ENCODE data around the gene BCAS4.

Gene BCAS4

GRCh38 chr20:50814438-50815161 lies 19.7 kb downstream of the BCAS4 start:
- H3K4me3 Mint-ChIP-seq: peak overlapping the region; percentile 77
- DNase-seq (ENCODE audit: low spot score in 2 of 2) (no peak), ATAC-seq (ENCODE audit: low read depth) (no peak)
- peaks cover 22% of the 10 kb centered on the region for H3K36me3 Mint-ChIP-seq
- no peaks in the 10 kb centered on the region for H3K27me3 Mint-ChIP-seq
- peaks cover 59% of the 10 kb centered on the region for H3K4me1 Mint-ChIP-seq
- H3K9me3 Mint-ChIP-seq: peaks cover 6% of the 10 kb centered on the region
- H3K27ac Mint-ChIP-seq: peak overlapping the region; percentile 92

DNA sequence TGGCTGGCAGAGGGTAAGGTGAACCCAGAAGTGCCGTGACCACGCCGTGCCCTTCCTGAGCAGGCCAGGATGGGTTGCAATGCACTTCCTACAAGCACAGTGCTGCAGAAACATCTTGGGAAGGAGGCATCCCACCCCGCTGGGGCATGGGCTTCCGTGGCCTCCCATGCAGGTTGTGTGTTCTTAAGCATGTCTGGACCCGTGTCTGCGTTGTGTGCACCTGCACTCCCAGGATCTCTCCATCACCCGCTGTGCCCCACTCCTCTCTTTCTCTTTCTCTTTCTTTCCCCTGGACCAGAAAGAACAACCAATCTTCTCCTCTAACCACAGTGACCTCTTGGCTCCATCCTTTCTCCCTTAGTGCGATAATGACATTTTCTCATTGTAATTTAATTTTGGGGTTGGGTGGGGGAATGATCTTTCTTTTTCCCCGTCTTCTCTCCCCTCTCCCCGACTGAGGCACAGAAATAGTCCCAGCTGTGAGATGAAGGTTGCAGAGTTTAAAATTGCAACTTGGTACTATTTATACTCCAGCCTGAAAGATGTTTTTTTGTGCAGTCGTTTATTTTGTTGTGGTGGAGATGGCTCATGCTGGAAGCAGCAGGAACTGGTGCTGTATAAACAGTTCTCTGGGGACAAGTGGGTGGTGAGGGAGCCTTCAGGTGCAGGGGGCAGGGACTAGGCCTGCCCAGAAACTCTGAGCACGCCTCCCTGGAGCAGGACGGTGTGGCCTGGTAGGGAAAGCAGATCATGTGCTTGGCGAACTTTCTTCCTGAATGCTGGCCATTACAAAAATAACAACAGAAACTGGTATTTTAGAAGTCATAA lies 20.5 kb downstream of the BCAS4 start:
- Mint-ChIP-seq H3K4me1 (peaks cover 67% of the 10 kb centered on the region), H3K27ac (peak overlapping the region; percentile 92), H3K27me3 (no peaks in the 10 kb centered on the region), H3K9me3 (peaks cover 3% of the 10 kb centered on the region), H3K36me3 (peaks cover 24% of the 10 kb centered on the region), H3K4me3 (peak overlapping the region; percentile 77)
- DNase-seq (ENCODE audit: low spot score in 2 of 2): no peak
- peak; percentile 62 for ATAC-seq (ENCODE audit: low read depth)

GRCh38 chr20:50817776-50818172 lies 22.9 kb downstream of the BCAS4 start:
- ATAC-seq (ENCODE audit: low read depth): no peak
- Mint-ChIP-seq H3K4me3 (peak overlapping the region; percentile 78), H3K4me1 (peaks cover 75% of the 10 kb centered on the region), H3K9me3 (no peaks in the 10 kb centered on the region), H3K36me3 (peaks cover 19% of the 10 kb centered on the region), H3K27ac (peak overlapping the region; percentile 92), H3K27me3 (no peaks in the 10 kb centered on the region)
- no peak for DNase-seq (ENCODE audit: low spot score in 2 of 2)

DNA sequence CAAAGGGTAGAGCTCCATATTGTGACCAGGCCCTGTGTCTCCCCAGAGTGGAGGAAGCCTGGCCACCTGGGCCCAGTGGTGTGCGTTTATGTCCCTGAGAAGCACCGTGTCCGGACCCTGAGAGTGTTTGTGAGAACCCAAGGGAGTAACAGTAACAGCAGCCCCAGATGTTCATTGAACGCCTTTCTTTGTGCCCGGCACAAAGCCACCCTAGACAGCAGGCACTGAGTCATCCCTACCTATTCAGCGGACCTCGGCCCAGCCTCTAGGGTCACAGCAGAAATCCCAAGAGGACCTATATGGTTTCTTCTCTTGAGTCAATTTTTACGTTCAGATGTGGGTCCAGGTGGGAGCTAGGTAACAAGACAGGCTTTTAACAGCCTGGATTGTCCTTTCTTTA lies 24.5 kb downstream of the BCAS4 start:
- peaks cover 63% of the 10 kb centered on the region for H3K4me1 Mint-ChIP-seq
- no peaks in the 10 kb centered on the region for H3K9me3 Mint-ChIP-seq
- no peak for ATAC-seq (ENCODE audit: low read depth)
- peaks cover 19% of the 10 kb centered on the region for H3K36me3 Mint-ChIP-seq
- peak overlapping the region; percentile 92 for H3K27ac Mint-ChIP-seq
- no peak for DNase-seq (ENCODE audit: low spot score in 2 of 2)
- H3K27me3 Mint-ChIP-seq: no peaks in the 10 kb centered on the region
- peak overlapping the region; percentile 59 for H3K4me3 Mint-ChIP-seq

DNA sequence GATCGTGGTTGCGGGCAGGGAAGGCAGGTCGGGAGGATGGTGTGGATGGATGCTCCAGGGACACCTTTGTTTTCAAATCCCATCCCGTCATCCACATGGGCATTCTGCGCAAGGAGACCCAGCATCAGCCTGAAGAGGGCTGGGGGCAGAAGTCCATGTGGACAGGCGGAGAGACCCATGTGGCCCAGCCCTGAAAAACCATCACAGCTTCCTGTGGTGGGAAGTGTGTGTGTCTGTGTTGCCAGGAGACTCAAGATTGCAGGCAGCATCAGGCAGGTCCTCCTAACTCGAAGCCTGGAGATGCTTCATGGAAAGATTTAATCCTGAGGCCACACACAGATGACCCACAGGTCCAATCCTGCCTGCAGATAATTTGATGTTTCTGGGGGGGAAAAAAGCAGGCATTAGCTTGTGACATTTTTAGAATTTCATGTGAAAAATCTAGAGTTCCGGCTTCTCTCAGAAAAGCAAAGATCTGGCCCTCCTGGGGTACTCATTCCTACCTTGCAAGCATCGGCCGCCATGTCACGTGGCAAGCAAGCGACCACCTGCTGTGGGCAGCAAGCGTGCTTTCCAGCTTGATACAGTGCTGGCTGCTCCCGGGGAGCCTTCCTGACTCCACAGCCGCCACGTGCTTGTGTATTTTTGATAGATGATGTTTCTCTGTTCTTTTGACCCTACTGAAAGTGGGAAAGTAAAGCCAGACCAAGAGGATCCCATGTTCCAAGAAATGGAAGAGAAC lies 25.8 kb downstream of the BCAS4 start:
- H3K27ac Mint-ChIP-seq: peak overlapping the region; percentile 92
- H3K4me1 Mint-ChIP-seq: peaks cover 52% of the 10 kb centered on the region
- H3K4me3 Mint-ChIP-seq: peak overlapping the region; percentile 59
- H3K9me3 Mint-ChIP-seq: no peaks in the 10 kb centered on the region
- H3K27me3 Mint-ChIP-seq: no peaks in the 10 kb centered on the region
- DNase-seq (ENCODE audit: low spot score in 2 of 2) (no peak), ATAC-seq (ENCODE audit: low read depth) (no peak)
- H3K36me3 Mint-ChIP-seq: peaks cover 23% of the 10 kb centered on the region

DNA sequence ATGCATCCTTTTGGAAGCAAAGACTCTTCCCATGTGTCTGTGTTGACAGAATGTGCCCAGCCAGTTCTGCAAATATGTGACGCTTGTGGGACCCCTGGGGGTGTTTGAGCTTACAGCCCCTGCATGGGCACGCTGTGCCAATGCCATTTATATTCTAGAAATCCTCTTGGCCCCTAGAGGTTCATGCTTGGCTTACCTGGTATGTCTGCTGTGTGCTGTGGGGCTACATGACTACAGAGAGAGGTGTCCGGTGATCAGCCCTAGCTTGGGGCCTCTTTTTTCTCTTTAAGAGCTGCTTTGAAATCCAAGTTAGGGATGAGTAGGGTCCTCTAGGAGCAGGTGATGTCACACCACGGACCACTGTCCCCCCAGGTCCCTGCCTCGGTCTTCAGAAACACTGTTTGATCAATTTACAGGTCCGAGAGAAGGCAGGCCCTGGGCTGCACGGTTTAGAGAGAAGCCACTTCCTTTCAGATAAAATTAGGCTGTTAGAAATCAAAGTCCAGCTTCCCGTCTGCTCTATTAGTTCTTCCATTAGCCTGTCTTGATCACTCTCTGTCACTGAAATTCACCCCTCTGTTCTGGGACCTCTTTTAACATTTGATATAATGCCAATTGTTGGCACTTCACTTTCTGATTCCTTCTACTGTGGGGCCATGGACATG lies 26.5 kb downstream of the BCAS4 start:
- Mint-ChIP-seq H3K27ac (peak overlapping the region; percentile 92), H3K4me3 (peak overlapping the region; percentile 59), H3K4me1 (peaks cover 51% of the 10 kb centered on the region), H3K27me3 (no peaks in the 10 kb centered on the region), H3K36me3 (peaks cover 26% of the 10 kb centered on the region), H3K9me3 (no peaks in the 10 kb centered on the region)
- peak; percentile 18 for ATAC-seq (ENCODE audit: low read depth)
- no peak for DNase-seq (ENCODE audit: low spot score in 2 of 2)

DNA sequence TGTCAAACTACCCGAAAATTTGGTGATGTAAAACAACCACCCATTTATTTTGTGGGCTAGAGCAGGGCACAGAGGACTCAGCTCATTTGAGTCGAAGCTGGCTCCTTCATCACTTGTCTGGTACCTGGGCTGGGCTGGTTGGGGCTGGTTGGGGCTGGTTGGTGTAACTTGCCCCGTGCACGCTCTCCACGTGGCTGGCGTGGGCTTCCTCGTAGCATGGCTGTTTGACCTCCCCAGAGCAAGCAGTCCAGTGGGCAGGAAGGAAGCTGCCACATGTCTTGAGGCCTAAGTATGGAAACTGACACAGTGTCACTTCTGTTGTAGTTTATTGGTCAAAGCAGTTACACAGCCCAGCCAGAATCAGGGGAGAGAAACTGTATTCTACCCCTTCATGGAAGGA lies 27.1 kb downstream of the BCAS4 start:
- Mint-ChIP-seq H3K27ac (peak overlapping the region; percentile 92), H3K4me1 (peaks cover 49% of the 10 kb centered on the region), H3K36me3 (peaks cover 28% of the 10 kb centered on the region), H3K27me3 (no peaks in the 10 kb centered on the region), H3K9me3 (no peaks in the 10 kb centered on the region), H3K4me3 (peak overlapping the region; percentile 59)
- ATAC-seq (ENCODE audit: low read depth) (peak; percentile 26), DNase-seq (ENCODE audit: low spot score in 2 of 2) (no peak)

DNA sequence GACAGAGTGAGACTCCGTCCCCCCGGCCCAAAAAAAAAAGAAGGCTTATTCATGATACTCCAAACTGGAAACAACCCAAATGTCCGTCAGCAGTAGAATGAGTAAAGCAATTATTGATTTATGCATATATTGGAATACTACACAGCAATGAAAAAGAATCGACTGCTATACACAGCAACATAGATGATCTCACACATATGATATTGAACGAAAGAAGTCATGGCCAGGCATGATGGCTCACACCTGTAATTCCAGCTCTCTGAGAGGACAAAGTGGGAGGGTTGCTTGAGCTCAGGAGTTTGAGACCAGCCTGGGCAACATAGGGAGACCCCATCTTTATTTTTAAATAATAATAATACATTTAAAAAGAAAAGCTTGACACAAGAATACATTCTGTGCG lies 28.5 kb downstream of the BCAS4 start:
- Mint-ChIP-seq H3K9me3 (no peaks in the 10 kb centered on the region), H3K4me3 (no peak overlapping the region), H3K27me3 (no peaks in the 10 kb centered on the region), H3K27ac (no peak overlapping the region), H3K36me3 (peaks cover 34% of the 10 kb centered on the region), H3K4me1 (peaks cover 46% of the 10 kb centered on the region)
- ATAC-seq (ENCODE audit: low read depth): no peak
- no peak for DNase-seq (ENCODE audit: low spot score in 2 of 2)

DNA sequence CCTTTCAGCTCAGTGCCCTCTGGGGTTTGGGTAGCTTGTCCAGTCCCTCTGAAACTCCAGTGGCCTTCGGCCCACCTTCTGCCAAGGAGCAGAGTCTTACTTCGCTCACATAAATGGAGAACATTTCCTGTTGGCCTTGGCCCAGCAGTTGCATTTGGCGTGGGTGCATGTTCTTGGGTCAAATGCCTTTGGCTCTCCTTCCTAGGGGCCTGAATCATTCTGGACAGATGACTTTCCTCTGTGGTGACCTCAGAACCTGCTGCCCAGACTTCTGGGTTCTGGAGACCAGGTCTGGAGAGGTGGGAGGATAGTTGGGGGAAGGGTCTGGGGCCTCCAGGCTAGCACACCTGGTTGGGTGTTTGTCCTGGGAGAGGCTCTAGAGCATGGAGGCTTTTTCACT lies 29.3 kb downstream of the BCAS4 start:
- peaks cover 31% of the 10 kb centered on the region for H3K36me3 Mint-ChIP-seq
- no peaks in the 10 kb centered on the region for H3K27me3 Mint-ChIP-seq
- peaks cover 41% of the 10 kb centered on the region for H3K4me1 Mint-ChIP-seq
- no peak overlapping the region for H3K4me3 Mint-ChIP-seq
- H3K9me3 Mint-ChIP-seq: no peaks in the 10 kb centered on the region
- DNase-seq (ENCODE audit: low spot score in 2 of 2) (no peak), ATAC-seq (ENCODE audit: low read depth) (no peak)
- H3K27ac Mint-ChIP-seq: peak overlapping the region; percentile 60

GRCh38 chr20:50826121-50826520 lies 31.3 kb downstream of the BCAS4 start:
- no peaks in the 10 kb centered on the region for H3K9me3 Mint-ChIP-seq
- H3K36me3 Mint-ChIP-seq: peaks cover 22% of the 10 kb centered on the region
- no peak overlapping the region for H3K27ac Mint-ChIP-seq
- DNase-seq (ENCODE audit: low spot score in 2 of 2) (no peak), ATAC-seq (ENCODE audit: low read depth) (no peak)
- no peaks in the 10 kb centered on the region for H3K27me3 Mint-ChIP-seq
- H3K4me3 Mint-ChIP-seq: no peak overlapping the region
- H3K4me1 Mint-ChIP-seq: peaks cover 23% of the 10 kb centered on the region

GRCh38 chr20:50828363-50829136 lies 33.7 kb downstream of the BCAS4 start:
- peaks cover 33% of the 10 kb centered on the region for H3K36me3 Mint-ChIP-seq
- H3K27me3 Mint-ChIP-seq: no peaks in the 10 kb centered on the region
- H3K4me1 Mint-ChIP-seq: peaks cover 10% of the 10 kb centered on the region
- H3K27ac Mint-ChIP-seq: no peak overlapping the region
- ATAC-seq (ENCODE audit: low read depth) (no peak), DNase-seq (ENCODE audit: low spot score in 2 of 2) (no peak)
- H3K9me3 Mint-ChIP-seq: no peaks in the 10 kb centered on the region
- H3K4me3 Mint-ChIP-seq: no peak overlapping the region

- Mint-ChIP-seq H3K27me3 (no peaks in the 10 kb centered on the region), H3K4me1 (peaks cover 3% of the 10 kb centered on the region), H3K36me3 (peaks cover 33% of the 10 kb centered on the region), H3K27ac (no peak overlapping the region), H3K4me3 (no peak overlapping the region), H3K9me3 (no peaks in the 10 kb centered on the region)
- DNase-seq (ENCODE audit: low spot score in 2 of 2) (no peak), ATAC-seq (ENCODE audit: low read depth) (no peak)
Measured at GRCh38 chr20:50831622-50832021, 36.8 kb downstream of the BCAS4 start.

DNA sequence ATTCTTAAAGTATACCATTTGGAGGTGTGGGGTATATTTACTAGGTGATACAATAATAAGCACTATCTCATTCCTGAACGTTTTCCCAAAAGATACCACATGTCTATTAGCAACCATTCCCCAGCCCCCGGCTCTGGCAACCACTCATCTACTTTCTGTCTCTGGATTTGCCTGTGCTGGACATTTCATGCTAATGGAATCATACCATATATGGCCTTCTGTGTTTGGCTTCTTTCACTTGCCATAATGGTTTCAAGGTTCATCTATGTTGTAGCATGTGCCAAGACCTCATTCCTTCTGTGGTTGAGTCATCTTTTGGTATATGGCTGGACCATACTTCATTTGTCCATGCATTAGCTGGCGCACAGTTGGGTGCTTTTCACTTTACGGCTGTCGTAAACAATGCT lies 39.7 kb downstream of the BCAS4 start:
- H3K27ac Mint-ChIP-seq: no peak overlapping the region
- peaks cover 9% of the 10 kb centered on the region for H3K4me1 Mint-ChIP-seq
- H3K9me3 Mint-ChIP-seq: no peaks in the 10 kb centered on the region
- peaks cover 31% of the 10 kb centered on the region for H3K36me3 Mint-ChIP-seq
- no peaks in the 10 kb centered on the region for H3K27me3 Mint-ChIP-seq
- H3K4me3 Mint-ChIP-seq: no peak overlapping the region
- ATAC-seq (ENCODE audit: low read depth) (no peak), DNase-seq (ENCODE audit: low spot score in 2 of 2) (no peak)
